K562 (cell line): ENCODE measurements around the gene DVL3. TPM values are rescaled to one million over a fixed set of nuclear protein-coding genes. Genes with fewer than 3 reads are reported as not detected.

Source experiments
- CBFB ChIP-seq: sonication (generic); formaldehyde crosslinking; IDR thresholded peaks from 2 replicates; pipeline ENCODE4 v1.4.0; 2020; ENCODE audit warnings: mild to moderate bottlenecking, missing genetic modification reagents
- CXXC5 ChIP-seq: fragments of 250-450 bp; sonication (Bioruptor Pico); IDR thresholded peaks from 2 replicates; pipeline ENCODE4 v1.8.0; 2022; ENCODE audit warnings: inconsistent platforms, mild to moderate bottlenecking, moderate library complexity
- E4F1 ChIP-seq: fragments of 250-450 bp; sonication (Bioruptor Pico); IDR thresholded peaks from 2 replicates; pipeline ENCODE4 v1.5.0; 2021; ENCODE audit warnings: mild to moderate bottlenecking, borderline replicate concordance
- FOS ChIP-seq: IDR thresholded peaks from 3 replicates; pipeline ENCODE4 v1.6.1; 2011; ENCODE audit not compliant: insufficient read length; ENCODE audit errors: extremely low read depth
- GABPB1 ChIP-seq: sonication (generic); formaldehyde crosslinking; IDR thresholded peaks from 2 replicates; pipeline ENCODE4 v1.8.0; 2022; ENCODE audit warnings: mild to moderate bottlenecking, missing genetic modification reagents
- GABPB2 ChIP-seq: fragments of 250-450 bp; sonication (Bioruptor Pico); conservative IDR thresholded peaks from 2 replicates; pipeline ENCODE4 v1.5.1; 2021; ENCODE audit warnings: mild to moderate bottlenecking
- KDM2B ChIP-seq: fragments of 250-450 bp; sonication (Bioruptor Pico); IDR thresholded peaks from 2 replicates; pipeline ENCODE4 v1.8.0; 2021; ENCODE audit warnings: mild to moderate bottlenecking, moderate library complexity
- NKRF ChIP-seq: fragments of 450-650 bp; IDR thresholded peaks from 2 replicates; pipeline ENCODE4 v1.6.1; 2016; ENCODE audit warnings: borderline replicate concordance
- PRPF4 ChIP-seq: fragments of 200-400 bp; formaldehyde crosslinking; IDR thresholded peaks from one replicate; pipeline ENCODE4 v1.6.1; 2017; ENCODE audit warnings: low read length, low read depth, mild to moderate bottlenecking; ENCODE audit not compliant: insufficient read depth, poor library complexity, severe bottlenecking
- TRIM28 ChIP-seq: fragments of 450-650 bp; IDR thresholded peaks from 2 replicates; pipeline ENCODE4 v1.6.1; 2017
- ZEB2 ChIP-seq: fragments of 450-650 bp; IDR thresholded peaks from 2 replicates; pipeline ENCODE4 v1.6.1; 2016
- ZNF133 ChIP-seq: fragments of 250-450 bp; sonication (Bioruptor Pico); IDR thresholded peaks from 2 replicates; pipeline ENCODE4 v1.4.0; 2020; ENCODE audit warnings: mild to moderate bottlenecking
- ZNF274 ChIP-seq: IDR thresholded peaks from 2 replicates; pipeline ENCODE4 v1.6.1; 2011; ENCODE audit warnings: low read depth, mild to moderate bottlenecking, low read length, moderate library complexity, borderline replicate concordance
- ZNF280B ChIP-seq: fragments of 250-450 bp; sonication (Bioruptor Pico); IDR thresholded peaks from 2 replicates; pipeline ENCODE4 v1.5.1; 2021; ENCODE audit warnings: mild to moderate bottlenecking
- ZNF395 ChIP-seq: fragments of 200-800 bp; sonication (Bioruptor generic); IDR thresholded peaks from 2 replicates; pipeline ENCODE4 v1.6.1; 2017; ENCODE audit warnings: missing genetic modification characterization, missing compliant biosample characterization
- ZNF445 ChIP-seq: fragments of 250-450 bp; sonication (Bioruptor Pico); IDR thresholded peaks from 2 replicates; pipeline ENCODE4 v1.4.0; 2020; ENCODE audit warnings: low read depth, mild to moderate bottlenecking, moderate library complexity
- ZSCAN32 ChIP-seq: fragments of 450-650 bp; formaldehyde crosslinking; IDR thresholded peaks from 2 replicates; pipeline ENCODE4 v1.4.0; 2020; ENCODE audit warnings: mild to moderate bottlenecking, moderate library complexity
- polyA plus RNA-seq, 8 experiments: library from polyadenylated mRNA; depleted of rRNA in 4 of 8; stranded (reverse) in 5 of 8; unstranded in 3 of 8; fragments of >200 nt; fragmentation: Nextera tagmentation in 2 of 8; fragmentation: Illumina TruSeq in 1 of 8; extraction: Ambion mirVana in 2 of 8; extraction: Trizol in 1 of 8; gene quantifications; 2 replicates each; pipeline versions ENCODE4 v1.2.1 to v1.2.3, GENCODE V29; 2011 to 2014; ENCODE audit warnings: inconsistent platforms in 1 of 8, missing spikeins in 1 of 8
- total RNA-seq, 7 experiments: library from RNA; depleted of rRNA in 6 of 7; stranded (reverse); fragments of >200 nt in 6 of 7; fragmentation: Illumina TruSeq in 2 of 7; extraction: Trizol in 2 of 7; gene quantifications; 2 replicates each; pipeline versions ENCODE4 v1.2.1 to v1.2.3, GENCODE V29; 2011 to 2021; ENCODE audit warnings: low replicate concordance in 1 of 7
- TF ChIP-seq, protein P1 (sequence below): sonication (generic); formaldehyde crosslinking; IDR thresholded peaks from 2 replicates; pipeline ENCODE4 v1.8.1; 2023; ENCODE audit warnings: mild to moderate bottlenecking, missing genetic modification reagents

Gene DVL3
- total and polyA plus RNA-seq, 9 of the 15 experiments (the other 6 are each of a cell fraction or from before 2014, with no cell fraction given): 3.1 to 57.9 (median 20.1) TPM

DNA sequence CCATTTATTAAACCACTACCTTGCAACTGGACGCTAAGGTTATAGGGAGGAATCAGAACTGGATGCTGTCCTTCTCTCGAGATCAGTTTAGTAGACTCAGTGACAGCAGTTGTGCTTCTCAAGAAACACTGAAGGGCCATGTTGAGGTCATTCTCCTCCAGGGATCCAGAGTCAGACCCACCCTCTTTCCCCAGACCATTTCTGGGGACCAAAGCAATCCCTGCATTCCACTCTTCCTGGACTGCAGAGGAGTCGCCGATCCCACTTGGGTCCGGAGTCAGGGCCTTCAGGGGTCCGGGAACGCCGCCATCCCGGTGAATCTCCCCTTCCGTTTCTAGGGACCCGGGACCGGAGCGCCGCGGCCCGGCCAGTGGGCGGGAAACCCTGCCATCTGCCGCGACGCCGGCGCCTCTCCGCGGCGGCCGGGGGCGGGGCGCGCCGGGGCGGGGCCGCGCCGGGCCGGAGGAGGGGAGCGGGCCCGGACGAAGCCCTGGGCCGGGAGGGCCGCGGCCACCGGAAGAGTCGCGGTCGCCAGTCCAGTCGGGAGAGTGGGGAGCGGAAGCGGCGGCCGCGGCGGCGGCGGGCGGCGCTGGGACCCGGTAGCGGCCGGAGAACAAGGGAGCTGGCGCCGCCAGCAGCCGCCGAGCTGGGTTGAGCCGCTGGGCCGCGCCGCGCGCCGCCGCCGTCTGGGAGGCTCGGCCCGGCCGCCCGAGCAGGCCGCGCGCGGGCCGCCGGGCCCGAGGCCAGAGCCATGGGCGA is at the start of gene DVL3 (continued):
- TF ChIP-seq FOS (no peak), GABPB2 (CRISPR knock-in tag) (no peak), GABPB1 (CRISPR knock-in tag) (no peak), ZNF133 (CRISPR knock-in tag) (no peak), E4F1 (CRISPR knock-in tag) (no peak), NKRF (no peak), ZNF445 (CRISPR knock-in tag) (no peak), ZEB2 (no peak), CXXC5 (CRISPR knock-in tag) (peak; percentile 82), KDM2B (CRISPR knock-in tag) (no peak), ZNF395 (CRISPR knock-in tag) (no peak), ZNF280B (CRISPR knock-in tag) (no peak), PRPF4 (no peak), ZNF274 (no peak), ZSCAN32 (CRISPR knock-in tag) (no peak), CBFB (CRISPR knock-in tag) (no peak), TRIM28 (no peak)
- TF ChIP-seq, protein P1, sequence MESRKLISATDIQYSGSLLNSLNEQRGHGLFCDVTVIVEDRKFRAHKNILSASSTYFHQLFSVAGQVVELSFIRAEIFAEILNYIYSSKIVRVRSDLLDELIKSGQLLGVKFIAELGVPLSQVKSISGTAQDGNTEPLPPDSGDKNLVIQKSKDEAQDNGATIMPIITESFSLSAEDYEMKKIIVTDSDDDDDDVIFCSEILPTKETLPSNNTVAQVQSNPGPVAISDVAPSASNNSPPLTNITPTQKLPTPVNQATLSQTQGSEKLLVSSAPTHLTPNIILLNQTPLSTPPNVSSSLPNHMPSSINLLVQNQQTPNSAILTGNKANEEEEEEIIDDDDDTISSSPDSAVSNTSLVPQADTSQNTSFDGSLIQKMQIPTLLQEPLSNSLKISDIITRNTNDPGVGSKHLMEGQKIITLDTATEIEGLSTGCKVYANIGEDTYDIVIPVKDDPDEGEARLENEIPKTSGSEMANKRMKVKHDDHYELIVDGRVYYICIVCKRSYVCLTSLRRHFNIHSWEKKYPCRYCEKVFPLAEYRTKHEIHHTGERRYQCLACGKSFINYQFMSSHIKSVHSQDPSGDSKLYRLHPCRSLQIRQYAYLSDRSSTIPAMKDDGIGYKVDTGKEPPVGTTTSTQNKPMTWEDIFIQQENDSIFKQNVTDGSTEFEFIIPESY (CRISPR knock-in tag): no peak
